GM19463 (cell line): ENCODE results near the gene SYCP3.
"Not testable (repeated sequence)": the region's sequence is repeated elsewhere in the genome, so short reads cannot be mapped to it uniquely, and the experiment has no call there.

Experiments used
- ATAC-seq: cut with Tn5 transposase; IDR thresholded peaks from one replicate; pipeline ENCODE4 v1.9.1; 2021; ENCODE audit warnings: mild to moderate bottlenecking, moderate library complexity; ENCODE audit not compliant: unreplicated experiment

The SYCP3 gene

DNA sequence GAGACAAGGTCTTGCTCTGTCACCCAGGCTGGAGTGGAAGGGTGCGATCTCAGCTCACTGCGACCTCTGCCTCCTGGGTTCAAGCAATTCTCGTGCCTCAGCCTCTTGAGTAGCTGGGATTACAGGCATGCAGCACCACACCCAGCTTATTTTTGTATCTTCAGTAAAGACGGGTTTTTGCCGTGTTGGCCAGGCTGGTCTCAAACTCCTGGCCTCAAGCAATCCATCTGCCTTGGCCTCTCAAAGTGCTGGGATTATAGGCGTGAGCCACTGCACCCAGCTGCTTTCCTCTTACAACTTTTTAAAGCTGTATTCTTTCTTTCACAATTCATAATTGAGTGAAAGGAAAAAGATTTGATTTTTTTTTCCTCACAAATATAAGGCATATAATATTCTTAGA is 57.6 kb downstream of the SYCP3 start:
- not testable (repeated sequence) for ATAC-seq

DNA sequence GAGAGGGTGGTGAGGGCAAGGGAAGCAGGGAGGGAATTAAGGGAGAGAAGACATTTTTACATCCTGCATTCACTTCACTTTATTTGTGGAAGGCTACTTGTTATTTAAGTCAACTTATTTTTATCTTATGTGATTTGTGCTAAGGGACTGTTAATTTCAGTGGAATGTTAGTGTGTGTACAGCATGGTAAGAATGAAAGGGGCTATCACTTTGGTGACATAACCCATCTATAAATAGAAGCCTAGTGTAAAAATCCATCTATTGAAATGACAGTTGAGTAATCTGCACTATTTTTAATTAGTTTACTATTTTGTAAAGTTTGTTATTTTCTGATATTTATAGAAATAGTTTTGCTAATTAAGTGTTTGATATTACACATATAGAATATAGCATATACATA is 58.6 kb downstream of the SYCP3 start:
- ATAC-seq: no peak

DNA sequence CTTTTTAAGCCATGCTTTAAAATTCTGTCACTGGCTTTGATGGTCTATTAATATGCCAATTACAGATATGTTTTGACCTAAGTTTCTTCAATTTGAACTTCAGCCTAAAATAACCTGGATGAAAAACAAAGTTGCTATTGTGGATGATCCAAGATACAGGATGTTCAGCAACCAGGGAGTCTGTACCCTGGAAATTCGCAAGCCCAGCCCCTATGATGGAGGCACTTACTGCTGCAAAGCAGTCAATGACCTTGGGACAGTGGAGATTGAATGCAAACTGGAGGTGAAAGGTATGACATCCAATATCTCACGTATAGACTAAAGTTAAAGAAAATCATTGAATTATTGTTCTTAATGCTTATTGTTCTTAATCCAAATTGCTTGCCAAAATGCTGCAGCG is 59.0 kb downstream of the SYCP3 start:
- no peak for ATAC-seq
